HepG2 (cell line): ENCODE data around the gene STRADA. TPM values are rescaled to one million over a fixed set of nuclear protein-coding genes. Genes with fewer than 3 reads are reported as not detected.

ENCODE experiments used
- HOXA3 ChIP-seq: sonication (generic); formaldehyde crosslinking; IDR thresholded peaks from 2 replicates; pipeline ENCODE4 v1.5.0; 2020; ENCODE audit warnings: missing genetic modification reagents
- MIER3 ChIP-seq: IDR thresholded peaks from 2 replicates; pipeline ENCODE4 v1.6.1; 2016; ENCODE audit warnings: missing compliant biosample characterization, borderline replicate concordance
- RFXAP ChIP-seq: sonication (generic); formaldehyde crosslinking; IDR thresholded peaks from 2 replicates; pipeline ENCODE4 v1.4.0; 2020; ENCODE audit warnings: missing genetic modification reagents, borderline replicate concordance
- ZMYM4 ChIP-seq: sonication (generic); formaldehyde crosslinking; IDR thresholded peaks from 2 replicates; pipeline ENCODE4 v1.8.1; 2023; ENCODE audit warnings: mild to moderate bottlenecking, missing genetic modification reagents
- ZNF225 ChIP-seq: sonication (generic); formaldehyde crosslinking; IDR thresholded peaks from 2 replicates; pipeline ENCODE4 v1.4.0; 2020; ENCODE audit warnings: mild to moderate bottlenecking, missing genetic modification reagents
- ZNF367 ChIP-seq: sonication (generic); formaldehyde crosslinking; IDR thresholded peaks from 2 replicates; pipeline ENCODE4 v1.4.0; 2020; ENCODE audit warnings: missing genetic modification reagents, borderline replicate concordance
- ZNF432 ChIP-seq: sonication (generic); formaldehyde crosslinking; IDR thresholded peaks from 2 replicates; pipeline ENCODE4 v1.5.0; 2020; ENCODE audit warnings: missing genetic modification reagents, mild to moderate bottlenecking, borderline replicate concordance
- ZNF546 ChIP-seq: sonication (generic); formaldehyde crosslinking; conservative IDR thresholded peaks from 2 replicates; pipeline ENCODE4 v1.8.1; 2023; ENCODE audit warnings: mild to moderate bottlenecking, missing genetic modification reagents
- ZNF558 ChIP-seq: sonication (generic); formaldehyde crosslinking; IDR thresholded peaks from 2 replicates; pipeline ENCODE4 v1.9.0; 2022; ENCODE audit warnings: mild to moderate bottlenecking, missing genetic modification reagents, borderline replicate concordance
- ZNF720 ChIP-seq: sonication (generic); formaldehyde crosslinking; IDR thresholded peaks from 2 replicates; pipeline ENCODE4 v1.4.0; 2020; ENCODE audit warnings: missing genetic modification reagents
- ZNF776 ChIP-seq: sonication (generic); formaldehyde crosslinking; IDR thresholded peaks from 2 replicates; pipeline ENCODE4 v1.4.0; 2020; ENCODE audit warnings: mild to moderate bottlenecking, missing genetic modification reagents
- ZNF777 ChIP-seq: sonication (generic); formaldehyde crosslinking; IDR thresholded peaks from 2 replicates; pipeline ENCODE4 v1.4.0; 2020; ENCODE audit warnings: missing genetic modification reagents
- ZNF816 ChIP-seq: sonication (generic); formaldehyde crosslinking; IDR thresholded peaks from 2 replicates; pipeline ENCODE4 v1.8.0; 2022; ENCODE audit warnings: missing genetic modification reagents, mild to moderate bottlenecking, borderline replicate concordance
- ZSCAN29 ChIP-seq: sonication (generic); formaldehyde crosslinking; conservative IDR thresholded peaks from 2 replicates; pipeline ENCODE4 v1.4.0; 2020; ENCODE audit warnings: mild to moderate bottlenecking, missing genetic modification reagents
- polyA plus RNA-seq, 8 experiments: library from polyadenylated mRNA; depleted of rRNA in 3 of 8; stranded (reverse) in 7 of 8; unstranded in 1 of 8; fragments of >200 nt; fragmentation: Illumina TruSeq in 4 of 8; extraction: Trizol in 4 of 8; gene quantifications; 2 replicates each; pipeline versions ENCODE4 v1.2.1 to v1.2.3, GENCODE V29; 2011 to 2016; ENCODE audit warnings: low read depth in 4 of 8, missing spikeins in 1 of 8, mixed read lengths in 1 of 8; ENCODE audit not compliant: insufficient read depth in 1 of 8
- total RNA-seq, 5 experiments: library from RNA; depleted of rRNA; stranded (reverse); fragments of >200 nt; fragmentation: Illumina TruSeq; extraction: Trizol; gene quantifications; 2 replicates each; pipeline ENCODE4 v1.2.3, GENCODE V29; 2016; ENCODE audit warnings: low read depth in 1 of 5
- TF ChIP-seq, protein P1 (sequence below): conservative IDR thresholded peaks from 2 replicates; pipeline ENCODE4 v1.6.1; 2018; ENCODE audit warnings: missing genetic modification reagents
- TF ChIP-seq, protein P2 (sequence below): sonication (generic); formaldehyde crosslinking; IDR thresholded peaks from 2 replicates; pipeline ENCODE4 v1.4.0; 2020; ENCODE audit warnings: mild to moderate bottlenecking, missing genetic modification reagents
- TF ChIP-seq, protein P3 (sequence below): sonication (generic); formaldehyde crosslinking; IDR thresholded peaks from 2 replicates; pipeline ENCODE4 v1.5.0; 2020; ENCODE audit warnings: missing genetic modification reagents, mild to moderate bottlenecking, borderline replicate concordance
- TF ChIP-seq, protein P4 (sequence below): IDR thresholded peaks from 2 replicates; pipeline ENCODE4 v1.6.1; 2016; ENCODE audit warnings: missing genetic modification reagents, missing compliant biosample characterization
- TF ChIP-seq, protein P5 (sequence below): sonication (generic); formaldehyde crosslinking; IDR thresholded peaks from 2 replicates; pipeline ENCODE4 v1.4.0; 2020; ENCODE audit warnings: missing genetic modification reagents
- TF ChIP-seq, protein P6 (sequence below): sonication (generic); formaldehyde crosslinking; IDR thresholded peaks from 2 replicates; pipeline ENCODE4 v1.4.0; 2020; ENCODE audit warnings: missing genetic modification reagents

The STRADA gene
- total and polyA plus RNA-seq, 2 of the 13 experiments (the other 11 are each of a cell fraction or from before 2014, with no cell fraction given) = 17.6 to 17.9 TPM

DNA sequence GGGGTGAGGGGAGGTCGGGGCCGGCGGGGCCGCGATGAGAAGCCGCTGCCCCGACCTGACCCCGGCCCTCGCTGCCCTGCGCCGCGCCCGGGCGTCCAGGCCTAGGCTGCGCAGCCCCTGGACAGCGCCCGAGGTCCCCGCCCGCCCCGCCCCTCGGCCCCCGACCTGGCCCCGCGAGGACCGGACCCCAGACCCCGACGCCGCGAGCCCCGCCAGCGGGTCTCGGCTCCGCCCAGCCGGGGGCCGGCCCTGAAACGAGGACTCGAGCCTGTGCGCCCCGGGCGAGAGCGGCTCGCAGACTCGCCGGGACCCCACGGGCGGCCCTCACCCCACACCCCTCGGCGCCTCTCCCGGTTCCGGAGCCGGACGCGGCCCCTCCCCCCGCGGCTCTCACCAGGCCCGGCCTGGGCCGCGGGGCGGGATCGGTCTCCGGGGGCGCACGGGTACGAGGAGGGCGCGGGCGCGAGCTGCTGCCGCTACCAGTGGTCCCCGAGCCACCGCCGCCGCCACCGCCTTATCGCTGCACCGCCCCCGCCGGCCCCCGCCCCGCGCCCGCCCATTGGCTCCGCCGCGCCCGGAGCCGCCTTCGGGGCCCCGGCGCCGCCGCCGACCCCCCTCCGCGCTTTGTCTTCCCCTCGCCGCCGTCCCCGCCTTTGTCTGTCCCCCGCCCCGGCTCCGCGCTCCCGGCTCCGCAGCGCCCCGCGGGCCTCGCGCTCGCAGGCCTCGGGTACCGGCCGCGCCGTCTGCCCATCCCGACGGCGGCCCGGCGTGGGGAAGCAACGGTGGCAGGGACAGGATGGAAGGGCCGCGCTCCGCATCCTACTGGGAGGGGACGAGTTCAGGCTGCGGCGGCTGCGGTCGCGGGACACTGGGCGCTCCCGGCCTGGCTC is 41.7 kb downstream of the STRADA start, which contains the start of gene LIMD2 (continued):
- TF ChIP-seq, protein P1, sequence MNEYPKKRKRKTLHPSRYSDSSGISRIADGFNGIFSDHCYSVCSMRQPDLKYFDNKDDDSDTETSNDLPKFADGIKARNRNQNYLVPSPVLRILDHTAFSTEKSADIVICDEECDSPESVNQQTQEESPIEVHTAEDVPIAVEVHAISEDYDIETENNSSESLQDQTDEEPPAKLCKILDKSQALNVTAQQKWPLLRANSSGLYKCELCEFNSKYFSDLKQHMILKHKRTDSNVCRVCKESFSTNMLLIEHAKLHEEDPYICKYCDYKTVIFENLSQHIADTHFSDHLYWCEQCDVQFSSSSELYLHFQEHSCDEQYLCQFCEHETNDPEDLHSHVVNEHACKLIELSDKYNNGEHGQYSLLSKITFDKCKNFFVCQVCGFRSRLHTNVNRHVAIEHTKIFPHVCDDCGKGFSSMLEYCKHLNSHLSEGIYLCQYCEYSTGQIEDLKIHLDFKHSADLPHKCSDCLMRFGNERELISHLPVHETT (CRISPR knock-in tag) = 0 out of 2 replicates have a peak, but pooled peaks have one; percentile 19
- TF ChIP-seq HOXA3 (CRISPR knock-in tag) (peak; percentile 8; the same call in 1 of the 2 replicates), ZNF558 (0 out of 2 replicates have a peak, but pooled peaks have one; percentile 33), ZNF777 (peak; percentile 96), ZNF432 (CRISPR knock-in tag) (no peak), ZNF776 (0 out of 2 replicates have a peak, but pooled peaks have one; percentile 8), ZNF546 (CRISPR knock-in tag) (0 out of 2 replicates have a peak, but pooled peaks have one; percentile 34), ZNF720 (CRISPR knock-in tag) (no peak), ZMYM4 (CRISPR knock-in tag) (0 out of 2 replicates have a peak, but pooled peaks have one; percentile 19), RFXAP (CRISPR knock-in tag) (0 out of 2 replicates have a peak, but pooled peaks have one; percentile 39), ZNF225 (CRISPR knock-in tag) (no peak), ZSCAN29 (CRISPR knock-in tag) (no peak), MIER3 (CRISPR knock-in tag) (no peak), ZNF816 (CRISPR knock-in tag) (peak; percentile 29; the same call in 1 of the 2 replicates), ZNF367 (CRISPR knock-in tag) (no peak)
- TF ChIP-seq, protein P2, sequence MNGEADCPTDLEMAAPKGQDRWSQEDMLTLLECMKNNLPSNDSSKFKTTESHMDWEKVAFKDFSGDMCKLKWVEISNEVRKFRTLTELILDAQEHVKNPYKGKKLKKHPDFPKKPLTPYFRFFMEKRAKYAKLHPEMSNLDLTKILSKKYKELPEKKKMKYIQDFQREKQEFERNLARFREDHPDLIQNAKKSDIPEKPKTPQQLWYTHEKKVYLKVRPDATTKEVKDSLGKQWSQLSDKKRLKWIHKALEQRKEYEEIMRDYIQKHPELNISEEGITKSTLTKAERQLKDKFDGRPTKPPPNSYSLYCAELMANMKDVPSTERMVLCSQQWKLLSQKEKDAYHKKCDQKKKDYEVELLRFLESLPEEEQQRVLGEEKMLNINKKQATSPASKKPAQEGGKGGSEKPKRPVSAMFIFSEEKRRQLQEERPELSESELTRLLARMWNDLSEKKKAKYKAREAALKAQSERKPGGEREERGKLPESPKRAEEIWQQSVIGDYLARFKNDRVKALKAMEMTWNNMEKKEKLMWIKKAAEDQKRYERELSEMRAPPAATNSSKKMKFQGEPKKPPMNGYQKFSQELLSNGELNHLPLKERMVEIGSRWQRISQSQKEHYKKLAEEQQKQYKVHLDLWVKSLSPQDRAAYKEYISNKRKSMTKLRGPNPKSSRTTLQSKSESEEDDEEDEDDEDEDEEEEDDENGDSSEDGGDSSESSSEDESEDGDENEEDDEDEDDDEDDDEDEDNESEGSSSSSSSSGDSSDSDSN (CRISPR knock-in tag) = peak; percentile 24; the same call in 1 of the 2 replicates
- TF ChIP-seq, protein P3, sequence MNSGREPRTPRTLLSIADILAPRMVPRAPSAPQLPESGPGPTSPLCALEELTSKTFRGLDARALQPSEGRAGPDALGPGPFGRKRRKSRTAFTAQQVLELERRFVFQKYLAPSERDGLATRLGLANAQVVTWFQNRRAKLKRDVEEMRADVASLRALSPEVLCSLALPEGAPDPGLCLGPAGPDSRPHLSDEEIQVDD (CRISPR knock-in tag) = 0 out of 2 replicates have a peak, but pooled peaks have one; percentile 27
- TF ChIP-seq, protein P4, sequence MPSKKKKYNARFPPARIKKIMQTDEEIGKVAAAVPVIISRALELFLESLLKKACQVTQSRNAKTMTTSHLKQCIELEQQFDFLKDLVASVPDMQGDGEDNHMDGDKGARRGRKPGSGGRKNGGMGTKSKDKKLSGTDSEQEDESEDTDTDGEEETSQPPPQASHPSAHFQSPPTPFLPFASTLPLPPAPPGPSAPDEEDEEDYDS (CRISPR knock-in tag) = no peak
- TF ChIP-seq, protein P5, sequence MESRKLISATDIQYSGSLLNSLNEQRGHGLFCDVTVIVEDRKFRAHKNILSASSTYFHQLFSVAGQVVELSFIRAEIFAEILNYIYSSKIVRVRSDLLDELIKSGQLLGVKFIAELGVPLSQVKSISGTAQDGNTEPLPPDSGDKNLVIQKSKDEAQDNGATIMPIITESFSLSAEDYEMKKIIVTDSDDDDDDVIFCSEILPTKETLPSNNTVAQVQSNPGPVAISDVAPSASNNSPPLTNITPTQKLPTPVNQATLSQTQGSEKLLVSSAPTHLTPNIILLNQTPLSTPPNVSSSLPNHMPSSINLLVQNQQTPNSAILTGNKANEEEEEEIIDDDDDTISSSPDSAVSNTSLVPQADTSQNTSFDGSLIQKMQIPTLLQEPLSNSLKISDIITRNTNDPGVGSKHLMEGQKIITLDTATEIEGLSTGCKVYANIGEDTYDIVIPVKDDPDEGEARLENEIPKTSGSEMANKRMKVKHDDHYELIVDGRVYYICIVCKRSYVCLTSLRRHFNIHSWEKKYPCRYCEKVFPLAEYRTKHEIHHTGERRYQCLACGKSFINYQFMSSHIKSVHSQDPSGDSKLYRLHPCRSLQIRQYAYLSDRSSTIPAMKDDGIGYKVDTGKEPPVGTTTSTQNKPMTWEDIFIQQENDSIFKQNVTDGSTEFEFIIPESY (CRISPR knock-in tag) = peak; percentile 64; the same call in 1 of the 2 replicates
- TF ChIP-seq, protein P6, sequence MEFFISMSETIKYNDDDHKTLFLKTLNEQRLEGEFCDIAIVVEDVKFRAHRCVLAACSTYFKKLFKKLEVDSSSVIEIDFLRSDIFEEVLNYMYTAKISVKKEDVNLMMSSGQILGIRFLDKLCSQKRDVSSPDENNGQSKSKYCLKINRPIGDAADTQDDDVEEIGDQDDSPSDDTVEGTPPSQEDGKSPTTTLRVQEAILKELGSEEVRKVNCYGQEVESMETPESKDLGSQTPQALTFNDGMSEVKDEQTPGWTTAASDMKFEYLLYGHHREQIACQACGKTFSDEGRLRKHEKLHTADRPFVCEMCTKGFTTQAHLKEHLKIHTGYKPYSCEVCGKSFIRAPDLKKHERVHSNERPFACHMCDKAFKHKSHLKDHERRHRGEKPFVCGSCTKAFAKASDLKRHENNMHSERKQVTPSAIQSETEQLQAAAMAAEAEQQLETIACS (CRISPR knock-in tag) = peak; percentile 29; the same call in 1 of the 2 replicates
